Cardiac muscle cell (in vitro differentiated cells and primary cell): ENCODE results near the gene RAB27B. TPM values are rescaled to one million over a fixed set of nuclear protein-coding genes. Genes with fewer than 3 reads are reported as not detected.

ENCODE experiments used
- DNase-seq, 2 donors: peaks; one replicate each; pipeline versions ENCODE4 v3.0.0 to v3.0.0-alpha.2; 2010 to 2017; ENCODE audit warnings: low read depth in 1 of 2, low spot score in 1 of 2
- H3K27ac ChIP-seq: fragments of 200-600 bp; sonication (generic); 2 replicates; pipeline ENCODE4 v1.5.1; 2016
- H3K27me3 ChIP-seq: fragments of 200-600 bp; sonication (generic); 2 replicates; pipeline ENCODE4 v1.6.0; 2016; ENCODE audit warnings: control low read depth
- H3K36me3 ChIP-seq: fragments of 200-600 bp; sonication (generic); 2 replicates; pipeline ENCODE4 v1.5.1; 2016; ENCODE audit warnings: control low read depth
- H3K4me1 ChIP-seq: fragments of 200-600 bp; sonication (generic); 2 replicates; pipeline ENCODE4 v1.8.1; 2017; ENCODE audit warnings: low read depth, mild to moderate bottlenecking, mixed run types
- H3K4me3 ChIP-seq: fragments of 200-600 bp; sonication (generic); 2 replicates; pipeline ENCODE4 v1.5.1; 2016; ENCODE audit warnings: mild to moderate bottlenecking
- H3K9me3 ChIP-seq: fragments of 200-600 bp; sonication (generic); 2 replicates; pipeline ENCODE4 v1.5.1; 2017; ENCODE audit warnings: low read depth, mild to moderate bottlenecking, control low read depth
- polyA plus RNA-seq: library from polyadenylated mRNA; unstranded; fragments of >200 nt; fragmentation: Nextera tagmentation; extraction: Ambion mirVana; gene quantifications from 2 replicates; pipeline ENCODE4 v1.2.1, GENCODE V29; 2016
- total RNA-seq: library from RNA; depleted of rRNA; stranded (reverse); fragments of >200 nt; gene quantifications from 2 replicates; pipeline ENCODE4 v1.2.3, GENCODE V29; 2016
- TF ChIP-seq, protein P1 (sequence below): IDR thresholded peaks from 2 replicates; pipeline ENCODE4 v1.5.1; 2012; ENCODE audit warnings: low read depth, mild to moderate bottlenecking, low read length

RAB27B gene
- total and polyA plus RNA-seq, 2 experiments from 2014 or later, result 0.09 to 0.71 TPM

DNA sequence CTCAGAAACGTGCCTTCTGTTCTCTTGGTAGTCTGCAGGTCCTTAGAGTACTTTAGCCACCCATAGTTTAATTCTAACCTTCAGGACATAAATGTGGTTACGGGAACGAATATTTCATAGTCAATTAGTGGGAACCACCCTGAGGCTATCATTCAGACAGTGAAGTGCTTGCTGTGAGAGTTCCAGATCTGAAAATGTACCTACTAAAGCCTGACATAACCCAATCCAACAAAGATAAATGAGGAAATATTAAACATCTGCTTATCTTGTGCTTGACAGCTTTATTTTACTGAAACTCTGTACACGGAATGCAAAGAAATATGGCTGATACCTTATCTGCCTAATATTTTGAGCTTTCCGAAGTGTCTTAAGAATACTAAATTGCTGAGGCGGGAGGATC lies 43.0 kb downstream of the RAB27B start:
- no peaks in the 10 kb centered on the region for H3K36me3 ChIP-seq
- H3K4me3 ChIP-seq, result no peak overlapping the region
- DNase-seq, result no peak
- no peaks in the 10 kb centered on the region for H3K4me1 ChIP-seq
- H3K27ac ChIP-seq, result no peak overlapping the region
- H3K27me3 ChIP-seq, result no peaks in the 10 kb centered on the region
- H3K9me3 ChIP-seq, result no peaks in the 10 kb centered on the region
- TF ChIP-seq, protein P1, sequence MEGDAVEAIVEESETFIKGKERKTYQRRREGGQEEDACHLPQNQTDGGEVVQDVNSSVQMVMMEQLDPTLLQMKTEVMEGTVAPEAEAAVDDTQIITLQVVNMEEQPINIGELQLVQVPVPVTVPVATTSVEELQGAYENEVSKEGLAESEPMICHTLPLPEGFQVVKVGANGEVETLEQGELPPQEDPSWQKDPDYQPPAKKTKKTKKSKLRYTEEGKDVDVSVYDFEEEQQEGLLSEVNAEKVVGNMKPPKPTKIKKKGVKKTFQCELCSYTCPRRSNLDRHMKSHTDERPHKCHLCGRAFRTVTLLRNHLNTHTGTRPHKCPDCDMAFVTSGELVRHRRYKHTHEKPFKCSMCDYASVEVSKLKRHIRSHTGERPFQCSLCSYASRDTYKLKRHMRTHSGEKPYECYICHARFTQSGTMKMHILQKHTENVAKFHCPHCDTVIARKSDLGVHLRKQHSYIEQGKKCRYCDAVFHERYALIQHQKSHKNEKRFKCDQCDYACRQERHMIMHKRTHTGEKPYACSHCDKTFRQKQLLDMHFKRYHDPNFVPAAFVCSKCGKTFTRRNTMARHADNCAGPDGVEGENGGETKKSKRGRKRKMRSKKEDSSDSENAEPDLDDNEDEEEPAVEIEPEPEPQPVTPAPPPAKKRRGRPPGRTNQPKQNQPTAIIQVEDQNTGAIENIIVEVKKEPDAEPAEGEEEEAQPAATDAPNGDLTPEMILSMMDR, result no peak

DNA sequence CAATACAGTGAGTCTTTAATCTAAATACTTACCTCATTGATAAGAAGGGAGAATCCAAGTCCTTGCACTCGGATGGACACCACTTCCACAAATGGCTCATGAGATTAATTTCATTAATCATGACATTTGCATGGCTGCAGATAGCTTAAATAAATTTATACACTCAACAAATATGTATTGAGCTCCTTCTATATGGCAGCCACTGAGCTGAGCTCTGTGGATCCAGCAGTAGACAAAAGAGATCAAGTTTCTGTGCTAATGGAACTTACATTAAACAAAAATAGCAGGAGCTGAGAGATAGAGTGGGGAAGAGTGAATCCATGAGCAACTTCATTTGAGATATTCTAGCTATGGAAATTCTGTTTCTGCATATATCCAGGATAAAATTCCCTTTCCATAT lies 44.4 kb downstream of the RAB27B start:
- Histone ChIP-seq H3K27ac (no peak overlapping the region), H3K4me1 (no peaks in the 10 kb centered on the region), H3K27me3 (no peaks in the 10 kb centered on the region), H3K36me3 (no peaks in the 10 kb centered on the region), H3K4me3 (no peak overlapping the region), H3K9me3 (no peaks in the 10 kb centered on the region)
- no peak for DNase-seq
- TF ChIP-seq, protein P1, result no peak

DNA sequence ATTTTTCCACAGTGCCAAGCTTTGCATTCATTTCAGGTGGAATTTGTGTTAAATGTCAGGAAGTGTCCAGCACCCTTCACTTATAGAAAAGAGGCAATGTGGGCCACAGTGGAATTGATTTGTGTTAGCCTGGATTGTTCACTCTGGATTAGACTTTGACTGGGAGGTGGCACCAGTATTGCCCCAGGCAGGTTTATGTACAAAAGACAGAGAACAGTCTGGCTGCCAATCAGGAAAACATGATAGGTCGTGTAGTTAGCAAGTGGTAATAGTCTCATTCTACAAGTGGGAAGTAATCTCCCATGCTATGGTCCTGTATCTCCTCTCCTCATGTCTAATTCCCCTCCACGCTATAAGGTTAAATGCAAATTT lies 45.6 kb downstream of the RAB27B start:
- no peaks in the 10 kb centered on the region for H3K36me3 ChIP-seq
- no peak overlapping the region for H3K4me3 ChIP-seq
- DNase-seq, result no peak
- no peaks in the 10 kb centered on the region for H3K4me1 ChIP-seq
- TF ChIP-seq, protein P1, result no peak
- no peaks in the 10 kb centered on the region for H3K27me3 ChIP-seq
- H3K27ac ChIP-seq, result no peak overlapping the region
- H3K9me3 ChIP-seq, result no peaks in the 10 kb centered on the region

DNA sequence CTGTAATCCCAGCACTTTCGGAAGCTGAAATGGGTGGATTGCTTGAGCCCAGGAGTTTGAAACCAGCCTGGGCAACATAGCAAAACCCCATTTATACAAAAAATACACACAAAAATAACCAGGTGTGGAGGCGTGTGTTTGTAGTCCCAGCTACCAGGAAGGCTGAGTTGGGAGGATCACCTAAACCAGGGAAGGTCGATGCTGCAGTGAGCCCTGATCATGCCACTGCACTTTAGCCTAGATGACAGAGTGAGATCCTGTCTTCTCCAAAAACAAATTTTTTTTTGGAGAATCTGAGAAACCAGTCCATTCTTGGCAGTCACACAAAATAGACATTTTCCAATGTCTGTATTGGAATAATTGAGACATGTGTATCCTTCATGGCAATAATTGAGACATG lies 46.8 kb downstream of the RAB27B start:
- DNase-seq, result no peak
- no peaks in the 10 kb centered on the region for H3K4me1 ChIP-seq
- no peaks in the 10 kb centered on the region for H3K36me3 ChIP-seq
- TF ChIP-seq, protein P1, result no peak
- no peaks in the 10 kb centered on the region for H3K27me3 ChIP-seq
- no peaks in the 10 kb centered on the region for H3K9me3 ChIP-seq
- H3K27ac ChIP-seq, result no peak overlapping the region
- no peak overlapping the region for H3K4me3 ChIP-seq

DNA sequence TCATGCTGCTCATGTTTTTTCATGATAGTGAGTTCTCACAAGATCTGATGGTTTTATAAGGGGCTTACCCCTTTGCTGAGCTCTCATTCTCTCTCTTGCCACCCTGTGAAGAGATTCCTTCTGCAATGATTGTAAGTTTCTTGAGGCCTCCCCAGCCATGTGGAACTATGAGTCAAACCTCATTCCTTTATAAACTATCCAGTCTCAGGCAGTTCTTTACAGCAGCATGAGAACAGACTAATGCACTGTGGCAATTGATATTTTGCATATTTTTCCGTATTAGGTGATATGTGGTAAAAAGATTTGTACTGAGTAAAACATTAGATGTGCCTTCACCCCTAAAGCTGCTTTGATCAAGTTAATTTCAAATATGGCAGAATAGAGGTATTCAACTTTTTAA lies 48.8 kb downstream of the RAB27B start:
- Histone ChIP-seq H3K4me3 (no peak overlapping the region), H3K9me3 (no peaks in the 10 kb centered on the region), H3K27me3 (no peaks in the 10 kb centered on the region), H3K36me3 (no peaks in the 10 kb centered on the region), H3K4me1 (no peaks in the 10 kb centered on the region), H3K27ac (no peak overlapping the region)
- TF ChIP-seq, protein P1, result no peak
- no peak for DNase-seq

DNA sequence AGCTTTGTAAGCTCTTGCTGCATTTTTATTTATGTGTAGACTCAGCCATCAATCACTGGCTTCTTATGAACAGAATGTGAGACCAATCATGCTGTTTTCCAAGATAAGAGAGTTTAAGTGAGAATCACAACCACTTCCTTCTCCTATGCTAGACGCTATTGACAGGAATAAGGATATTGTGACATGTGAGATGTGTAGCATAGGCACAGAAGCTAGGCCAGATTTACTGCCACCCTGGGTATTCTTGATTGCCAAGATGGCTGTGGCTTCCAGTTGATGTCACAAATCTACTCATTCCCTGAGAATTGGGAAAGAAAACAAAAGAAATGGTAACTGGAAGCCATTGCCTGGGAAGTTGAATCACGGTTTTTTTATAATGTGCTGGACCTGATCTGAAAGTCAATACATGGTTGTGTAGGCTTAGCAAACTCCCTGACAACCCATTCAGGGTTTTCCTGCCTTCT lies 49.9 kb downstream of the RAB27B start:
- Histone ChIP-seq H3K27ac (no peak overlapping the region), H3K36me3 (no peaks in the 10 kb centered on the region), H3K27me3 (no peaks in the 10 kb centered on the region), H3K9me3 (no peaks in the 10 kb centered on the region), H3K4me1 (no peaks in the 10 kb centered on the region), H3K4me3 (no peak overlapping the region)
- TF ChIP-seq, protein P1, result no peak
- no peak for DNase-seq
